Cardiac septum (tissue), 1 donor: Measurements from ENCODE around the gene TBXT. TPM values are rescaled to one million over a fixed set of nuclear protein-coding genes. Genes with fewer than 3 reads are reported as not detected.
"Not testable (repeated sequence)": the region's sequence is repeated elsewhere in the genome, so short reads cannot be mapped to it uniquely, and the experiment has no call there.

Source experiments
- DNase-seq: peaks from one replicate; pipeline ENCODE4 v3.0.0-alpha.2; 2020; ENCODE audit warnings: low spot score
- intact Hi-C: fragments of 100-400 bp; cut with DNase I; formaldehyde crosslinking; loops from one replicate; pipeline ENCODE4 v1.14.0; 2022
- total RNA-seq: library from RNA; stranded (reverse); fragmentation: NEBNext Ultra II Directional; extraction: Animal tissue kit (Norgen Biotek cat#: 25700); gene quantifications from one replicate; pipeline ENCODE4 v1.2.1, GENCODE V29; 2021
- donor health status: DM: no; HTN: no; CAD: no.

The TBXT gene
- total RNA-seq, 1 donor from 2014 or later: not detected

DNA sequence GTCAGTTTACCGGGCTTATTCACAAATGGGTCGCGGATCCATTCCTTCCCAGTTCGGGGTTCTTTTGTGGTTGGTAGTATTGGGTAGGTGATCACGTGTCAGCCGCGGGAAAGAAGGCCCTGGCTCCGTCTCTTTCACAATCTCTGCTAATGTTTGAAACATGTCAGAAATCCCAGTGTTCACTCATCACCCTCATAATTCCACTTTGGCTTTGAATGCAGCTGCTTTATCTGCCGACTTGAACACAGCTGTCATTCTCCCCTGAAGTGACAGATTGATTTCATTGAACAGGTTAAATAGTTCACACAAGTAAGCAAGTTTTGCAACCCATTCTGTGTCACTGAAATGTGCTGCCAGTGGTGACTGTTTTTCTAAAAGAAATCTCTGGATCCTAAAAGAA, 44.5 kb downstream of the TBXT start:
- DNase-seq, intact Hi-C loops: not testable (repeated sequence)

DNA sequence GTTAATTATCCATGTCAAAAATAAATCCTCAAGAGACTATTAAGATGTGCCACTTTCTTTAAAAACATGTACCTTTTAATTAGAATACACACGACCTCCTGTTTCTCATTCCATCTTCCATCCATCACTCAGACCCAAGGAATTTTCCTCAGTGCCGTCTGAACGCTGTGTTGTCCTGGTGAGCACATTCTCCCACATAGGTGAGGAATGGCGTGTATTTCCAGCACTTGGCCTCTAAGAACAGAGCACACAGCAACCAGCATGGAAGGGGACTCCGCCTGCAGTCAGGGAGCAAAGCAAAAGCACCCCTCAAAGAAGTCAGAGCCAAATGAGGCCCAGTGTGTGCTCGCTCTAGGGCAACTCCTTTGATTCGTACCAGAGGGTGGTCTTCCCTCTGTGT, 45.9 kb downstream of the TBXT start:
- intact Hi-C loops: no loop called here
- DNase-seq: no peak

DNA sequence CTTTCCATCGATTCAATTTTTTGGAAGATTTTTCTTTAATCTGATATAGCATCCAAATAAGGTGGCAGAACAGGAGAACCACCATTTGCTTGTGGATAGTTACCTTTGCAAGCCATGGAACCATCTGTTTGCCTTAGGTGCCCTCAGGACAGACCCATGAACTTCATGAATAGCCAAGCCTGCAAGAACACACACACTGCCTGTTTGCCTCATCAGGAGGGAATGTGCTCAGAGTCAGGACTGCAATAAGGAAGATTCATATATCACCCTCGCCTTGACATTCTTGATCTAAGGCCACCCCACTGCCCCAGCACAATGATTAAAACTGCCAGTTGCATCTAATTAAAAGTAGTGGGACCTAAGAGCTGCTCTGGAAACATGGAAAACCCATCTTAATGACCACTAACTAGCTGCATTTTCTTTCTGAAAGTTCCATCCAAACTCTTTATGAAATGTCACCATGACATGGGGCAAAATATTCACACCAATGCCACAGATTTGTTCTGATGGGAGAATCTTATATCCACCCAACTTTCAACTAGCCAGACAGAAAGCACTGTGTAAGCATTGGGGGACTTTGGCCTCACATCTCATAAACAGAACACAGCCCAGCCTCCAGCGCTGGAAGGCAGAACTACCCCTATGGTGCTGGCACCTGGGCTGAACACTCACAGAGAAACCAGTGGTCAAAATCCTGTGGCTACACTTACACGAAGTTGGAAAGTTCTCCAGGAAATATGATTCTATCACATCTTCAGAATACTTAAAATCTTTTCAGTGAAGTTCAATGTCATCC, 48.3 kb downstream of the TBXT start:
- intact Hi-C loops: no loop called here
- no peak for DNase-seq

DNA sequence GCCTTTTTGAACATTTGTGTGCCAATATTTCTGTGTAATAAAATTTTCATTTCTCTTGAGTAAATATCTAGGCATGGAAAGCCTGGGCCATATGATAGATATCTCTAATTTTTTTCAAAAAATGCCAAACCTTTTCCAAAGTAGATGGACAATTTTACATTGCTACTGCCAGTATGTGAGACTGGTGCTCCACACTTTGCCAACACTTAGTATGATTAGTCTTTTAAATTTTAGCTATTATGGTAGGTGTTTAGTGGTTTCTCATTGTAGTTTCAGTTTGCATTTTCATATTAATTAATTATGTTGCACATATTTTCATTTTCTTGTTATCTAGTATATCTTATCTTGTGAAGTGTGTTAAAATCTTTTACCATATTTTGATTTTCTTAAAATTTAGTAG, 52.0 kb downstream of the TBXT start:
- no peak for DNase-seq
- intact Hi-C loops: no loop called here

DNA sequence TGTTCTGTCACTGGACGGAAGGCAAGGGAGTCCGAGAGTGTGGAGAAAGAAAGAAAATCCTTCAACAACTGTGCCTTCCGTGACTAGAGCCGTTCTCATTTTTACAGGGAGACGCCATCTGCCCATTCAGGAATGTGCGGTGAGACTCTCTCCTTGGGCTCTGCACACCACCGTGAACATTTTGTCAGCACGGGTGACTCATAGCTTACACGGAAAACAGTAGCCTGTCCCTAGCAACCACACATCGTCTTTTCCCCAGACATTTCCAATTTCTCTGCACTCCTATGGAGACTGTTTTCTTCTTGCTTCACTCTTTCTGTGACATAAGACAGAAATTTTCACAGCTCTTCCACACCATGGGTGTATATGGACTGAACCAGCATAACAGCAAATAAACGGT, 55.1 kb downstream of the TBXT start:
- intact Hi-C loops: no loop called here

DNA sequence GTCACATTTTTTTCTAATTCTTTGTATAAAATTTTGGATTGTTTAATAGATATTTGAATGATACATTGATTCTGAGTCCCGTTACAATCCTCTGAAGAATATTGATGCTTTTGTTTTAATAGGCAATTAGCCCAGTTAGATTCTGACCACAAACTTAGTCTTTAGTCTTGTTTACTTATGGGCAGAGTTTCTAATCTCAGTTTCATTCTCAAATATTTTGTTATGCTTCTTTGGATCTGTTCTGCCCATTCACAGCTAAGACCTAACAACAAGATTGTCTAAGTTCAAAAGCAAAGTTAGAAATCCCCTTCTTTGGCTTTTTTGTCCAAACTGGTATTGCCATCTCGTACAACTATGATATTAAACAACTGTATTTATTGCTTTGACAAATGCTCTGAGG, 58.0 kb downstream of the TBXT start:
- intact Hi-C loops: no loop called here
- no peak for DNase-seq

More for the DNA sequence above, 55.1 kb downstream of the TBXT start:
- no peak for DNase-seq

Other genes with a start within 250 kb of the TBXT start
- 0.13 TPM for gene PRR18, start 140.5 kb upstream of the TBXT start, total RNA-seq
- 25.1 TPM for gene SFT2D1, start 174.7 kb upstream of the TBXT start, total RNA-seq
- 396 TPM for gene MPC1, start 215.1 kb upstream of the TBXT start, total RNA-seq